NCI-H446 (cell line): Measurements from ENCODE around the gene ADGRD1.
"Not testable (repeated sequence)": the region's sequence is repeated elsewhere in the genome, so short reads cannot be mapped to it uniquely, and the experiment has no call there.

Experiments
- DNase-seq, 2 experiments: peaks; one replicate each; lab custom pipeline; 2025; lab: John Stamatoyannopoulos, UW

The ADGRD1 gene

GRCh38 chr12:131121705-131122405 is 168.1 kb downstream of the ADGRD1 start:
- DNase-seq, result peak in 1 of 2 experiments; percentile 14

- DNase-seq, result no peak
Observed at GRCh38 chr12:131122631-131123030, 168.9 kb downstream of the ADGRD1 start.

- DNase-seq, result no peak
Observed at GRCh38 chr12:131123817-131124216, 170.1 kb downstream of the ADGRD1 start.

GRCh38 chr12:131124487-131125280 is 171.0 kb downstream of the ADGRD1 start:
- no peak for DNase-seq

GRCh38 chr12:131126662-131127173 is 173.0 kb downstream of the ADGRD1 start:
- DNase-seq, result no peak

GRCh38 chr12:131128556-131128955 is 174.8 kb downstream of the ADGRD1 start:
- DNase-seq, result no peak

GRCh38 chr12:131128966-131129619 is 175.4 kb downstream of the ADGRD1 start:
- not testable (repeated sequence) for DNase-seq

- no peak for DNase-seq
Observed at GRCh38 chr12:131129839-131130238, 176.1 kb downstream of the ADGRD1 start.

- DNase-seq, result no peak
Observed at GRCh38 chr12:131130311-131130911, 176.7 kb downstream of the ADGRD1 start.

GRCh38 chr12:131131077-131131807 is 177.5 kb downstream of the ADGRD1 start:
- no peak for DNase-seq

GRCh38 chr12:131131808-131132117 is 178.1 kb downstream of the ADGRD1 start:
- DNase-seq, result no peak

GRCh38 chr12:131132118-131132892 is 178.6 kb downstream of the ADGRD1 start:
- DNase-seq, result peak in 1 of 2 experiments; percentile 6

- DNase-seq, result no peak
Observed at GRCh38 chr12:131133015-131133905, 179.6 kb downstream of the ADGRD1 start.

GRCh38 chr12:131133994-131134393 is 180.3 kb downstream of the ADGRD1 start:
- no peak for DNase-seq

- no peak for DNase-seq
Observed at GRCh38 chr12:131134523-131135310, 181.0 kb downstream of the ADGRD1 start.

- DNase-seq, result no peak
Observed at GRCh38 chr12:131135311-131135785, 181.6 kb downstream of the ADGRD1 start.

GRCh38 chr12:131135786-131136538 is 182.3 kb downstream of the ADGRD1 start:
- no peak for DNase-seq

GRCh38 chr12:131136539-131136872 is 182.8 kb downstream of the ADGRD1 start:
- no peak for DNase-seq
